Motor neuron (in vitro differentiated cells): ENCODE data around the gene TASOR. TPM values are rescaled to one million over a fixed set of nuclear protein-coding genes. Genes with fewer than 3 reads are reported as not detected.
"Not testable (repeated sequence)": the region's sequence is repeated elsewhere in the genome, so short reads cannot be mapped to it uniquely, and the experiment has no call there.

Experiments used
- ATAC-seq, 8 experiments: fragments of 200-7000 bp; cut with Tn5 transposase; replicated peaks in 6 of 8; 2 replicates each; pipeline ENCODE4 v1.8.0; 2021; ENCODE audit warnings: mild to moderate bottlenecking in 8 of 8, moderate library complexity in 8 of 8
- H3K27ac ChIP-seq, 2 donors: fragments of 250-450 bp; sonication (Bioruptor Pico); 2 replicates each; pipeline ENCODE4 v1.9.0; 2021; ENCODE audit warnings: antibody characterized with exemption in 2 of 2, mild to moderate bottlenecking in 2 of 2, moderate library complexity in 1 of 2
- H3K4me1 ChIP-seq, 2 donors: fragments of 250-450 bp; sonication (Bioruptor Pico); replicated peaks in 1 of 2; 2 replicates each; pipeline ENCODE4 v1.6.1; 2021; ENCODE audit warnings: antibody characterized with exemption in 2 of 2, mild to moderate bottlenecking in 2 of 2, moderate library complexity in 1 of 2
- H3K4me3 ChIP-seq, 5 donors: fragments of 250-450 bp; sonication (Bioruptor Pico); 2 replicates each; pipeline ENCODE4 v1.9.0; 2021; ENCODE audit warnings: antibody characterized with exemption in 5 of 5, mild to moderate bottlenecking in 5 of 5, moderate library complexity in 4 of 5
- WGBS, 10 experiments: fragments of 450-650 bp; shearing (Covaris generic); methylation state at CpG; one replicate each; pipeline ENCODE4 v1.0.0; 2022; 5-methylcytosine and 5-hydroxymethylcytosine counted together
- in situ Hi-C, 9 experiments: fragments of 400-800 bp; cut with MboI; loops; one replicate each; pipeline ENCODE4 v1.15.0; 2021; ENCODE audit warnings: low sequenced_read_pairs in 9 of 9, low pct_unique_long_range_greater_than_20kb in 2 of 9; ENCODE audit not compliant: unreplicated experiment in 9 of 9
- total RNA-seq, 8 experiments: library from RNA; unstranded; fragments of 300-600 nt; gene quantifications; 2 replicates each; pipeline versions ENCODE4 v1.2.3 to v1.2.4, GENCODE V29; 2022

TASOR gene
- 100 to 1,000 TPM in 1 of 8 experiments, 10 to 100 TPM in 7; 47.5 to 116 (median 53.9) TPM for total RNA-seq

DNA sequence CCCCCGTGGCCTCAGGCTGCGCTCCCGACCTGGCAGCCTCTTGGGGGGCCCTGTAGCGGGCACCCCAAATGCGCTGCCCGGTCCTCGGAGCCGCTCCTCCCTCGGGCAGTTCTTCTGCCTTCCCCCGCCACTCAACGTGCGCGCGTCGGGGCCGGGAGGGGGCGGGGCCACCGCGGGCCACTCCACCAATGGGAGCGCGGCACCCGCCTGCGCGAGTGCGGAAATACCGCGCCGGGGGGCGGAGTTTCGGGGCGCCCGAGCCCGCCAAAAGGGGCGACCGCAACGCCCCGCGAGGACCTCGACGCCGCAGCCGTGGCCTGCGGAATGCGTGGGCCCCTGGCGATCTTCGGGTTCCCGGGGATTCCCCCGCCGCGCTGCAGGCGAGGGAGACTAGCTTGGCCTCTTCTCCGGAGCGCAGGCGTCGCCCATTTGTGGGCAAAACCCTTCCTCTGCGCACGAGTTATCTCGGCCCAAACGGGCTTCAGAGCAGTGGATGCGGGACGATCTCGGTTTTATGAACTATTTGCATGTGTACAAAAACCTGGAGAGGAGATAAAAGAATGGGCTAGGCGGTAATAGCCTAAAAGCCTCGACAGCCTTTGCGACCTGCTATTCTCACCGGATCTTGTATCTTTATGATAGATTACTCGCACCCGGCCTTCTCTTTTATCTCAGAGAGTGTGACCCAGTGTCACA, at the start of gene TASOR:
Gene TASOR, minus strand, starts transcription at position 144 of the 696 bp plus-strand sequence. CDS start 259 bp downstream, outside the sequence.
- peak; percentile 80 to 89 (median 85) for ATAC-seq
- Histone ChIP-seq H3K4me3 (peak within 1 kb of the TSS; percentile 71 to 91 (median 78)), H3K27ac (peak within 1 kb of the TSS; percentile 96 to 97), H3K4me1 (peaks cover 0 to 11% of the 10 kb centered on the region in 2 donors)
- WGBS, 10 experiments, result 25 to 100% (median 82%) methylated on average over 4 to 19 of the region's 68 CpGs; no CpG with 5 or more reads in 4 of the 10 experiments
- in situ Hi-C loops, result no loop called here

DNA sequence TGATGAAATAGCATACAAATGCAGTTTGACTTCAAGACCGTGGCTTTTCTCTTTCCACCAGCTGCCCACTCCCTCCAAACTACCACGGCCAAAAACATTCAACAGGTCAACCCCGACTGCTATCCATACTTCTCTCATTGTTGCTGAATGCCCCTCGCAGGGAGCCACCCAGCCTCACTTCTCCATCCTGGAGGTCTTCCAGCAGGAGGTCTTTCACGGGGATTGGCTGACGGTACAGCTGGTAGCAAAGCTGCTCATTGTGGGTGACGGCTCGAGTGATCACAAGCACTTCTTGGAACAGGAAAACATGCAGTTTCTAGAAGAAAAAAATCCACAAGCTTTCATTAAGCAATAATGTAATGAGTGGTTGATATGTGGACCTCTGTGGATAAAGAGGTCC, 49.0 kb upstream of the TASOR start:
- in situ Hi-C loops, result loop anchor here in 1 of 9 experiments (10.0 kb wide), 1 partner anchor 63 kb away; no protein-coding TSS in a partner anchor
- no peak for ATAC-seq
- Histone ChIP-seq H3K4me3 (no peak overlapping the region), H3K4me1 (no peaks in the 10 kb centered on the region), H3K27ac (no peak overlapping the region)
- WGBS, 10 experiments, result 88 to 100% (median 94%) methylated on average over 2 to 8 of the region's 8 CpGs; no CpG with 5 or more reads in 4 of the 10 experiments

DNA sequence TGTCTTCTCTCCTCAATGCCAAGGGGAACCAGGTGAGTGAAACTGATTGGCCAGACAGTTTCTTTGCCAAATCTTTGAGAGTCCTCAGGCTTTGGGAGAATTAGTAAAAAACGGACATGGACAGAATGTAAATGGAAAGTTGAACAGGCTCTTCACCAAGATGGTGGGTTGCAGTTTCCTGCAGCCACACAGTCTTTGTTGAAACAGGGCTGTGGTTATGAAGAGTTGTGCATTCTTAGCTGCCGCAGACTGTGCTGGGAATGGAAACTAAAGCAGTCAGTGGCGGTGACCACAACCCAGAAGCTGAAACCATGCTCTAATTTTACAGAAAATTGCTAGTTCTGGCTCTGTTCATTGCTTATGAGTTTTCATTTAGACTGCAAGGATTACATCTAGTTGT, 42.1 kb upstream of the TASOR start:
- ATAC-seq, result no peak
- no peak overlapping the region for H3K27ac ChIP-seq
- in situ Hi-C loops, result no loop called here
- no peak overlapping the region for H3K4me3 ChIP-seq
- no peaks in the 10 kb centered on the region for H3K4me1 ChIP-seq
- WGBS, 10 experiments, result 74 to 100% (median 94%) methylated on average over 1 to 3 of the region's 3 CpGs; no CpG with 5 or more reads in 3 of the 10 experiments

DNA sequence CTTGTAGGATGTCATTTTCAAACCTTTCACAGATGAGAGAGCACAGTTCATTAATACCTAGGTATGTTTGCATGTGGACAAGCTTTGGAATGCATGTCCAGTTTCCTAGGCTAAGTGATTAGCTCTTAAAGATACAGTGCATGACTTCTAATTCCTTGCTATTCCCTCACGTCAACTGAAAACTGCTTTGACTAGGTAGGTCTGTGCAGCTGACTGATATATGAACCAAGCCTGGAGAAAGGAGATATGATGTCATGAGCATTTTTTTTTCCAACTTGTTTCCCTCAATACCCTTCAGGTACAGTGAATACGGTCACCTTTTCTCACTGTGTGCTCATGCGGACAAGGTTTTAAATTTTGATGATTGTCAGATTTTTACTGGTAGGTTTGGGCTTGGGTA, 41.6 kb upstream of the TASOR start:
- H3K4me1 ChIP-seq, result no peaks in the 10 kb centered on the region
- in situ Hi-C loops, result loop anchor here in 2 of 9 experiments (25.0 kb wide), 1 partner anchor 263 kb away; no protein-coding TSS in a partner anchor
- 87 to 100% (median 100%) methylated on average over 1 to 3 of the region's 3 CpGs; no CpG with 5 or more reads in 1 of the 10 experiments for WGBS, 10 experiments
- no peak overlapping the region for H3K27ac ChIP-seq
- peak in 2 of 8 experiments; percentile 24 to 54 for ATAC-seq
- no peak overlapping the region for H3K4me3 ChIP-seq

GRCh38 chr3:56720849-56721248, 37.8 kb upstream of the TASOR start:
- Histone ChIP-seq H3K4me3 (no peak overlapping the region), H3K4me1 (no peaks in the 10 kb centered on the region), H3K27ac (no peak overlapping the region)
- in situ Hi-C loops, result loop anchor here in 2 of 9 experiments (25.0 kb wide), 1 partner anchor 266 kb away; no protein-coding TSS in a partner anchor
- peak in 2 of 8 experiments; percentile 22 to 89 for ATAC-seq

DNA sequence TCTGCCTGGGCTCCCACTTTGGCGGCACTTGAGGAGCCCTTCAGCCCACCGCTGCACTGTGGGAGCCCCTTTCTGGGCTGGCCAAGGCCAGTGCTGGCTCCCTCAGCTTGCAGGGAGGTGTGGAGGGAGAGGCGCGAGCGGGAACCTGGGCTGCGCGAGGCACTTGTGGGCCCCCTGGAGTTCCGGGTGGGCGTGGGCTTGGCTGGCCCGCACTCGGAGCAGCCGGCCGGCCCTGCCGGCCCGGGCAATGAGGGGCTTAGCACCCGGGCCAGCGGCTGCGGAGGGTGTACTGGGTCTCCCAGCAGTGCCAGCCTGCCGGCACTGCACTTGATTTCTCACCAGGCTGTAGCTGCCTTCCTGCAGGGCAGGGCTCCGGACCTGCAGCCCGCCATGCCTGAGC, 35.7 kb upstream of the TASOR start:
- H3K4me1 ChIP-seq, H3K27ac ChIP-seq, ATAC-seq, H3K4me3 ChIP-seq: not testable (repeated sequence)
- in situ Hi-C loops, result loop anchor here in 2 of 9 experiments (25.0 kb wide), 1 partner anchor 268 kb away; no protein-coding TSS in a partner anchor
- WGBS, 10 experiments, result 100% methylated on average over 1 of the region's 21 CpGs; no CpG with 5 or more reads in 9 of the 10 experiments

DNA sequence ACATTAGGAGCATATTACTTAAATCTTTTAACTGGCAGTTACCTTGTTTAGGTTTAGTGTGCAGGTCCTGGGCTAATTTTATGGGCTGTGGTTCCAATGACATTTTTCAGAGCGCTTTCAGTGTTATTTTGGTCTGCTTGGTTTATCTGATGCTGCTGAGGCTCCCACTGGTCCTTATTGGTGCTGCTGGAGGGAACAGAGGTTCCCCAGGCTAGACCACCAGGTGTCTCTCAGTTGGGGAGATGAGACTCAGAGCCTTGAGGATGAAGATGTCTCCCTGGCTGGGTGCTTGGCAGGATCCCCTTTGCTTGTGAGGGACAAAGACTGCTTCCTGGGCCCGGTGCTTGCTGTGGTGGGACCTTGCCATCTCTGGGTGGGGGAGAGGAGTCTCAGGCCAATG, 28.3 kb upstream of the TASOR start:
- H3K4me3 ChIP-seq, result no peak overlapping the region
- no peaks in the 10 kb centered on the region for H3K4me1 ChIP-seq
- peak in 1 of 8 experiments; percentile 15 for ATAC-seq
- in situ Hi-C loops, result loop anchor here in 2 of 9 experiments (25.0 kb wide), 1 partner anchor 276 kb away; no protein-coding TSS in a partner anchor
- 80 to 100% (median 88%) methylated on average over 1 to 2 of the region's 2 CpGs; no CpG with 5 or more reads in 5 of the 10 experiments for WGBS, 10 experiments
- H3K27ac ChIP-seq, result no peak overlapping the region

GRCh38 chr3:56707412-56707811, 24.3 kb upstream of the TASOR start:
- not testable (repeated sequence) for H3K4me3 ChIP-seq, H3K4me1 ChIP-seq, ATAC-seq, H3K27ac ChIP-seq
- in situ Hi-C loops, result loop anchor here in 8 of 9 experiments (10.0 to 25.0 kb wide), 3 partner anchors 277 to 287 kb away; no protein-coding TSS in a partner anchor
- 46 to 100% (median 72%) methylated on average over 3 to 6 of the region's 6 CpGs; no CpG with 5 or more reads in 2 of the 10 experiments for WGBS, 10 experiments

DNA sequence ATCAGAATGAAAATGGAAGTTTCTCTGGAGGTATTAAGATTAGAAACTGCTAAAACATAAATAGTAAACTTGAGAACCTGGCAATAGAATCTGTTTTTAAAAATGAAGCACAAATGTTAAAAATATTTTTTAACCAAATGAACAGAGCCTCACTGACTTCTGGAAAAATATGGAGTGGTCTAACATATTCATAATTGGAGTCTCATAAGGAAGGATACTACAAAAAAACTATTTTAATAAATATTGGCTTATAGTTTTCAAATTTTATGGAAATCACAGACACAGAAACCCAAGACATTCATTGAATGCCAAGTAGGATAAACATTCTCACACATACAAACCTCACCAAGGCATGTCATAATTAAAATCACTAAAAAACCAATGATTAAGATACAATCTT, 23.6 kb upstream of the TASOR start:
- Histone ChIP-seq H3K27ac (no peak overlapping the region), H3K4me3 (no peak overlapping the region), H3K4me1 (no peaks in the 10 kb centered on the region)
- no peak for ATAC-seq
- in situ Hi-C loops, result loop anchor here in 8 of 9 experiments (10.0 to 25.0 kb wide), 3 partner anchors 278 to 288 kb away; no protein-coding TSS in a partner anchor

GRCh38 chr3:56704706-56705105, 21.6 kb upstream of the TASOR start:
- no peak overlapping the region for H3K4me3 ChIP-seq
- in situ Hi-C loops, result loop anchor here in 8 of 9 experiments (10.0 to 25.0 kb wide), 3 partner anchors 280 to 290 kb away; no protein-coding TSS in a partner anchor

GRCh38 chr3:56702490-56703315, 19.6 kb upstream of the TASOR start:
- Histone ChIP-seq H3K27ac (no peak overlapping the region), H3K4me3 (no peak overlapping the region), H3K4me1 (no peaks in the 10 kb centered on the region)
- WGBS, 10 experiments, result 3 to 62% (median 17%) methylated on average over 1 to 5 of the region's 5 CpGs; no CpG with 5 or more reads in 2 of the 10 experiments
- ATAC-seq, result peak in 7 of 8 experiments; percentile 40 to 86 (median 71)
- in situ Hi-C loops, result loop anchor here in 8 of 9 experiments (10.0 to 25.0 kb wide), 3 partner anchors 282 to 292 kb away; no protein-coding TSS in a partner anchor

More at GRCh38 chr3:56704706-56705105, 21.6 kb upstream of the TASOR start:
- no peak overlapping the region for H3K27ac ChIP-seq
- 70 to 100% (median 95%) methylated on average over 1 to 3 of the region's 3 CpGs; no CpG with 5 or more reads in 1 of the 10 experiments for WGBS, 10 experiments
- no peaks in the 10 kb centered on the region for H3K4me1 ChIP-seq
- ATAC-seq, result no peak

DNA sequence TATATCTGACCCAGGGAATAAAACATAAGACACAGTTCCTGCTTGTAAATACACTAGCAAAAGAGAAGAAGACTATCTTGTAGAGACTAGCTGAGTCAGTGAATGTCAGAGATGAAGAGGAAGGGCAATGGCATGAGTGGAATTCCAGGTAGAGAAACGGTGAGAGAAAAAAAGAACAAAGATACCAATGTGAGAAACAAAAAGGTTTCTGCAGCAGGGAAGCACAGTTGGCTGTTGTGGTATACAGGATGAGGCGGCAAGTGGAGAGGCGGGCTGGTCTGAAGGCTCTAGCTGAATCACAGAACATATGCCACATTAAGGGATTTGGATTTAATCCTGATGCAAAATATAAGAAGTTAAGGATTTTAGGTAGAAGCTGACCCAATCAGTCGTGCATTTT, 17.1 kb upstream of the TASOR start:
- ATAC-seq, result no peak

More for the DNA sequence above, 17.1 kb upstream of the TASOR start:
- Histone ChIP-seq H3K4me1 (no peaks in the 10 kb centered on the region), H3K27ac (no peak overlapping the region), H3K4me3 (no peak overlapping the region)
- in situ Hi-C loops, result loop anchor here in 8 of 9 experiments (10.0 to 25.0 kb wide), 3 partner anchors 285 to 295 kb away; no protein-coding TSS in a partner anchor
- WGBS, 10 experiments, result 29 to 77% (median 59%) methylated on average over 1 to 4 of the region's 4 CpGs; no CpG with 5 or more reads in 1 of the 10 experiments
